Kidney tubule cell (primary cell): Measurements from ENCODE around the gene ACOT4.
A peak's percentile ranks its signal among the peaks of the same experiment; 100 is the strongest.
"Not testable (repeated sequence)": the region's sequence is repeated elsewhere in the genome, so short reads cannot be mapped to it uniquely, and the experiment has no call there.

ENCODE experiments used
- DNase-seq: peaks from one replicate; pipeline ENCODE4 v3.0.0-alpha.2; 2018; ENCODE audit warnings: low spot score

ACOT4 gene

DNA sequence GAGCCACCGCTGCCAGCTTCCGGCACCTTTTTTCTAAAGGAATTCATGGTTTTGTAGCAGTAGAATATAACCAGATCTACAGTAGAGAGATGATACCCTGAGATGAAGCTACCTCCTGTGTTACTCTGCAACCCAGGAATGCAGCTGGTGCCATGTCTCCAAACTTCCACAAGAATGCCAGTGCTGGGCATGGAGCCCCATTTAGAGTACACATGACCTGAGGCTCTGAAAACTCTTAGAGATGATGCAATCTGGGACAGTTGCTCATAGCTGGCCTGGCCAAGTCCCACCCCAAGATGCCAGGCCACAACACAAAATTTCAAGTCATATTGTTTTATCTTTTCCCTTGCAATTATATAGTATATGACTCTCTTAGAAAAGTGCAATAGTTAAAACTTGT lies 14.5 kb upstream of the ACOT4 start:
- not testable (repeated sequence) for DNase-seq

DNA sequence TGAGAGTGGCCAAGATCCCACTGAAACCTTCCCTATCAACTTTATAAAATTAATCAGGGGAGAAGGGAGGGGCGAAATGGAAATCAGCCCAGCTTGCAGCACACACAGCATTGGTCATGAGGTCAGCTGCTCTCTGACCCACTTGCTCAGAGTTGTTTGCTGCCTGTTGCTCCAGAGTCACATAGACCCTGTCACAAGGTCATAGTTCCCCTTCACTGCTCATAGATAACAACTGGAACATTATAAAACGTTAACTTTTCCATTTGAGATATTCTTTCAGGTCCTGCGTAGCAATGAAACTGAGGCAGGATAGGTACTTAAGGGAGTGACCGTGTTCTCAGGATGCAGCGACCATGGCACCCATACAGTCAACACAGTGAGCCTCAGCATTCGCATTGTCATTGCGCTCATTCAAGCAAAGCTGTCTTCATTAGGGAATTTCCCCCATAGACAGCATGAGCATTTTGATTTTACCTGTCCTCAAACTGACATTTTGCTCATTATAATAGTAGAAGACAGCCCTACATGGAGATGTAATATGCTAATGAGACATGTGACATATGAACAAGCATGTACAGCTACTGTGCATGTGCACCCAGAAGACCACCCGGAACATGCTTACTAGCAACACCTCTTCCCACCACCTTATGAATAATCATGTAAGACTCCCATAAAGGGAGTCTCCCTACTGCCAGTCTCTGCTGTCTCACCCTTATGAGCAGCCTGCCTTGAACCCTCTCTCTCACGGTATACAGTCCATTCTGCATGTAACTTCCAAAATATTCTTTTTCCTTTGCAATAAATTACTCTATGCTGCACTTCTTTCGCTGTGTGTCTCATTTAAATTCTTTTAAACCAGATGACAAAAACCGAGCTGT lies 9.3 kb upstream of the ACOT4 start:
- DNase-seq, result peak; percentile 30

DNA sequence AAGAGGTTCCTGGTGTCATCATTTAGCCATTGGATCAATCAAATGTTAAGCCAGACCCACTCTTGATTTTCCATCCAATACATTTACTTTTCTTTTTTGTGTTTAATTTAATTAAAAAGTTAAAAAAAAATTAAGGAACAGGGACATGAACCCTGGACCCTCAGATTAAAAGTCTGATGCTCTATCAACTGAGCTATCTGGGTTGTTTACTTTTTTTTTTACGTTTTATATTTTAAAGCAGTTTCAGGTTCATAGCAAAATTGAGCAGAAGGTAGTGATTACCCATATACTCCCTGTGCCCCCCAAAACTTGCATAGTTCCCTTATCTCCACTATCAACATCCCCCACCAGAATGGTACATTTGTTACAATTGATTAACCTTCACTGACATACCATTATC lies 3.0 kb upstream of the ACOT4 start:
- no peak for DNase-seq

DNA sequence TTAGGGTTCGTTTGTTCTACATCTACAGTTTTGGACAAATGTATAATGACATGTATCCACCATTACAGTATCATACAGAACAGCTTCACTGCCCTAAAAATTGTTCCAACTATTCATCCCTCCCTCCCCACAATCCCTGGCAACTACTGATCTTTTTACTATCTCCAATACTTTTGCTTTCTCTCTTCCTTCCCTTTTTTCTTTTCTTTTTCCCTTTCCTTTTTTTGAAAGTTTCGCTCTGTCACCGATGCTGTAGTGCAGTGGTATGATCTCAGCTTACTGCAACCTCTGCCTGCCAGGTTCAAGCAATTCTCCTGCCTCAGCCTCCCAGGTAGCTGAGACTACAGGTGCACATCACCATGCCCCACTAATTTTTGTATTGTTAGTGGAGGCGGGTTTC lies 2.6 kb upstream of the ACOT4 start:
- DNase-seq, result no peak

DNA sequence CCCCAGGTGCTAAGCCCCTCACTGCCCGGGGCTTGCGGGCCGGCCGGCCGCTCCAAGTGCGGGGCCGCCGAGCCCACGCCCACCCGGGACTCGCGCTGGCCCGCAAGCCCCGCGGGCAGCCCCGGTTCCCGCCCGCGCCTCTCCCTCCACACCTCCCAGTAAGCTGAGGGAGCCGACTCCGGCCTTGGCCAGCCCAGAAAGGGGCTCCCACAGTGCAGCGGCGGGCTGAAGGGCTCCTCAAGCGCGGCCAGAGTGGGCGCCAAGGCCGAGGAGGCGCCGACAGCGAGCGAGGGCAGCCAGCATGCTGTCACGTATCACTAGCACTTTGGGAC lies 1.0 kb upstream of the ACOT4 start:
- DNase-seq, result not testable (repeated sequence)

DNA sequence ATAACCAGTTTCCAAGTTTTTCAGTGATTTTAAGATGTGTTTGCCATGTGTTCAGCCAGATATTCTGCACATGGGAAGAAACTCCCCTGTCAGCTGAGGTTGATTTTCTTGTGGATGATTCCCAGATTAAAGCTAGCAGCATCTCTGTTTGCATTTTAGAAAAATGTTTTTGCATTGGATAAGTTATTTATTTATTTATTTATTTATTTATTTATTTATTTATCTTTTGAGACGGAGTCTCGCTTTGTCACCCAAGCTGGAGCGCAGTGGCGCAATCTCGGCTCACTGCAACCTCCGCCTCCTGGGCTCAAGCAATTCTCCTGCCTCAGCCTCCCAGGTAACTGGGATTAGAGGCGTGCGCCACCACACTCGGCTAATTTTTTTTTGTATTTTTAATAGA lies 2.8 kb downstream of the ACOT4 start:
- DNase-seq, result no peak

DNA sequence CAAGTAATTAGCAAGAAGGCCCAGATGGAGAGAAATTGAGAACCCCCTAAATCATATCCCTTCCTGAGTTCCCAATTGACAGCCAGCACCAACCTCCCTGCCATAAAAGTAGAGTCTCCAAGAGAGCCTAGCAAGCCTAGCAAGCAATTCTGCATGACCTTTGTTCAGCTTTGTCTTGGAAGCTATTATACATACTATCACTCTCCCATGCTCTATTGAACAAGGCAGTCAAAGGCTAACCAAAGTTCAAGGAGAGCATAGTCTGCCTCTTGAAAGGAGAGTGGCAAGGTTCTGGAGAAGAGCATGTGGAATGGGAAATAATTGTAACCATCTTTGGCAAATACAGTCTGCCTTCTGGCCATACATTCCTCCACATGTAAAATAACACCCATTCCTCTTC lies 7.8 kb downstream of the ACOT4 start:
- DNase-seq, result no peak

DNA sequence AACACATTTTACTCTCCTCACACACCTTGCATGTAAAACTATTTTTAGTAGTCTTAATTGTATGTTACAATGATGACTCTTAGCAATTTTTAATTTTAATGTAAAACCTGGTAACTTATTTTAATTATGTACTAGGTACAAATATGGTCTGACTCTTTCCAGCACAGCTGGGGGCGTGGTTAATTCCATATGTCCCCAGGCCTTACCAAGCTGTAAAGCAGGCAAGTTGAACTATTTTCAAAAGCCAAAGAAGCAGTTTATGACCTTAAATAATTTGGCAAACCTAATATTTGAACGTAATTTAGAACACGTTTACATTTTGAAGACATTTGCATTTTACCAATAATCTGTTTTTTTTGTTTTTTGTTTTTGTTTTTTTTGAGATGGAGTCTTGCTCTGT lies 11.3 kb downstream of the ACOT4 start:
- DNase-seq, result no peak

DNA sequence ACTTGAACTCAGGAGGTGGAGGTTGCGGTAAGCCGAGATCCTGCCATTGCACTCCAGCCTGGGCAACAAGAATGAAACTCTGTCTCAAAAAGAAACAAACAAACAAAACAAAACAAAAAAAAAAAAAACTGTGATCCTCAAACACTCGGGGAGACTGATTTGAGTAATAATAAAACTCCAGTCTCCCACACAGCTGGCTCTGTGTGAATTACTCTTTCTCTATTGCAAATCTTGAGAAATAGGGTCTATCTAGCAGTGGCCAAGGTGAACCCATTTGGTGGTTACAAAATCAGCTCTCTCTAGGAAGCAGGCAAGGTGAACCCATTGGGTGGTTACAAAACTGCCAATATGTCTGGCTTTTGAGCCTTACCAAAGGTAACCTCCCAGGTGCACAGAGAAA lies 14.6 kb downstream of the ACOT4 start:
- no peak for DNase-seq

DNA sequence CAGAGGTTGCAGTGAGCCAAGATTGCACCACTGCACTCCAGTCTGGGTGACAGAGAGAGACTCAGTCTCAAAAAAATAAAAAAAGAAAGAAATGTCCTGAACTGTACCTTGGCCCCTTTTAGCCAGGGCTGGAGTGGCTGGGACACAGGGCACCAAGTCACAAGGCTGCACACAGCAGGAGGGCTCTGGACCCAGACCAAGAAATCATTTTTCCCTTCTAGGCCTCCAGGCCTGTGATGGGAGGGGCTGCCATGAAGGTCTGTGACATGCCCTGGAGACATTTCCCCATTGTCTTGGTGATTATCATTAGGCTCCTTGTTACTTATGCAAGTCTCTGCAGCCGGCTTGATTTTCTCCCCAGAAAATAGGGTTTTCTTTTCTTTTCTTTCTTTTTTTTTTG lies 15.6 kb downstream of the ACOT4 start:
- DNase-seq, result no peak

DNA sequence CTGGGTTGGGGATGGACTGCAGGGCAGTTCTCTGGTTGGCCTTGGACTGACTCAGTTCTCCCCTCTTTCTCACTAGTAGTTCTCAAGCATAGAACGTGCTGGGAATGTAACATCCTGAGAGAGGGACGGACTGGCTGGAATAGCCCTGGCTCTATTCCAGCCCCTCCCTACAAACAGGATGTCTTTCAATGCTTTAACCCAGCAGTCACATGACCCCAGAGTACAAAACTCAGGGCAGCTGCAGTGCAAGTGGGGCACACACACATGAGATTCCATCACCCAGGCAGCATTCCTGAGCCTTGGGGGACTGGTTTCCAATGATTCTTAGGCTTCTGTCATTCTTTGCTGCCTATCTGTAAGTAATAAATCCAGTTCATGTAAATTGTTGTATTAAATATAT lies 19.0 kb downstream of the ACOT4 start:
- peak; percentile 75 for DNase-seq

DNA sequence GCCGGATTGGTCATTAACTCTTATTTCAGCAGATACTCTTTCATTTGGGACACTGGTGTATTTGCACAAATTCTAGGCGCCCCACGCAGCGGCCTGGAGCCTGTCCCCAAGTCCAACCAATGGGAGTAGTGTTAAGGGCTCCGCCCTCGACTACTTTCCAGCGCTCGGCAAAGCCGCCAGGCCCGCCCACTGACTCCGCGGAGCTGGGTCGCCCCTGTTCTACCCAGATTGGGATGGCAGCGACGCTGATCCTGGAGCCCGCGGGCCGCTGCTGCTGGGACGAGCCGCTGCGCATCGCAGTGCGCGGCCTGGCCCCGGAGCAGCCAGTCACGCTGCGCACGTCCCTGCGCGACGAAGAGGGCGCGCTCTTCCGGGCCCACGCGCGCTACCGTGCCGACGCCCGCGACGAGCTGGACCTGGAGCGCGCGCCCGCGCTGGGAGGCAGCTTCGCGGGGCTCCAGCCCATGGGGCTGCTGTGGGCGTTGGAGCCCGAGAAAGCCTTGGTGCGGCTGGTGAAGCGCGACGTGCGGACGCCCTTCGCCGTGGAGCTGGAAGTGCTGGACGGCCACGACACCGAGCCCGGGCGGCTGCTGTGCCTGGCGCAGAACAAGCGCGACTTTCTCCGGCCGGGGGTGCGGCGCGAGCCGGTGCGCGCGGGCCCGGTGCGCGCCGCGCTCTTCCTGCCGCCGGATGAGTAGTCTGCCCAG lies 20.8 kb downstream of the ACOT4 start, which contains the start of gene ACOT6:
ACOT6 (plus strand) TSS at position 179 of the 707 bp plus-strand sequence; CDS start at position 234, 55 bp downstream.
- DNase-seq, result peak; percentile 77

DNA sequence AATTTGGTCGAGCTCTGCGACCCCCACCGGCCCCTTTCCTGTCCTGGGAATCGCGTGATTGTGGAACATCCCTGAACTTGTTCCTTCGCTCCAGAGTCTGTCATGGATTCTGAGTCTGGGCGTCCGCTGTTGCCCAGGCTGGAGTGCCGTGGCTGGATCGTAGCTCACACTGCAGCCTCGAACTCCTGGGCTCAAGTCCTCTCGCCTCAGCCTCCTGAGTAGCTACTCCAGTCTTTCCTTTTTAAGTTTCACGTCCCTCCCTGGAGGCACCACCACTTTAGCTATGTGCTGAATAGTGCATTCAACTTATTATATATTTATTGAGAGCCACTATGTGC lies 21.3 kb downstream of the ACOT4 start:
- no peak for DNase-seq

DNA sequence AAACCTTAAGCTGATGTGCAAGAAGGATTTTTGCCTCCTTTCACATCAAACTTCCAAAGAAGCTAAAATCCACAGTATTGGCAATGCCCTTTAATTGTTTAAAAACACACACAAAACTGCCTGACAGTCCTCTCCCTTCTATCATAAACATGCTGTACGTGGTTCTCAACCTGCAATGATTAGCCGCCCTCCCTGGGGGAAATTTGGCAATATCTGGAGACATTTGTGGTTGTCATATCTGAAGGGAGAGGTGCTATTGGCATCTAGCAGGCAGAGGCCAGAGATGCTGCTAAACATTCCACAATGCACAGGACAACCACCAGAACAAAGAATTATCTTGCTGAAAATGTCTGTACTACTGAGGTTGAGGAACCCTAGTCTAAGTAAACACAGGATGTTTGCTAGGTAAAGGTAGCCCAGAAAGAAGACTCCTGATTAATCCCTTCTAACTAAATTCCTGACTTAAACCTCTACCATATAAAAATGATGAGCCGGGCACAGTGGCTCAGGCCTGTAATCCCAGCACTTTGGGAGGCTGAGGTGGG lies 21.8 kb downstream of the ACOT4 start:
- DNase-seq, result peak; percentile 2

DNA sequence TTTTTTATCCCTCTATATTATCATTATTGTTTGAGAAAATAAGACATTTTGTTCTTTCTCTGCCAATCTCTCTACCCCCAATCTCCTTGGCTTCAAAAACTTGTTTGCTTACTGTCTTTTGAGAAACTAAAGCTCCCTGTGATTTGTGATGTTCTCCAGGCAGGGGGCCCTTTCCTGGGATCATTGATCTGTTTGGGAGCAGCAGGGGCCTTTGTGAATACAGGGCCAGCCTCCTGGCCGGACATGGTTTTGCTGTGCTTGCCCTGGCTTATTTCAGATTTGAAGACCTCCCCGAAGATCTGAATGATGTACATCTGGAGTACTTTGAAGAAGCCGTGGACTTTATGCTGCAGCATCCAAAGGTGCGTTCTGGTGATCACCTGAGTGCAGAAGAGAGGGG lies 25.2 kb downstream of the ACOT4 start:
- DNase-seq, result no peak

DNA sequence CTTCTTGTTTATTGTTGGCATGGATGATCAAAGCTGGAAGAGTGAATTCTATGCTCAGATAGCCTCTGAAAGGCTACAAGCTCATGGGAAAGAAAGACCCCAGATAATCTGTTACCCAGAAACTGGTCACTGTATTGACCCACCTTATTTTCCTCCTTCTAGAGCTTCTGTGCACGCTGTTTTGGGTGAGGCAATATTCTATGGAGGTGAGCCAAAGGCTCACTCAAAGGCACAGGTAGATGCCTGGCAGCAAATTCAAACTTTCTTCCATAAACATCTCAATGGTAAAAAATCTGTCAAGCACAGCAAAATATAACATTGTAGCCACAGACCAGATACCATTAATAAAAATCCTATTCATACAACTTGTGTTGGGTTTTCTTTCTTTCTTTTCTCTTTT lies 27.9 kb downstream of the ACOT4 start:
- DNase-seq, result no peak

DNA sequence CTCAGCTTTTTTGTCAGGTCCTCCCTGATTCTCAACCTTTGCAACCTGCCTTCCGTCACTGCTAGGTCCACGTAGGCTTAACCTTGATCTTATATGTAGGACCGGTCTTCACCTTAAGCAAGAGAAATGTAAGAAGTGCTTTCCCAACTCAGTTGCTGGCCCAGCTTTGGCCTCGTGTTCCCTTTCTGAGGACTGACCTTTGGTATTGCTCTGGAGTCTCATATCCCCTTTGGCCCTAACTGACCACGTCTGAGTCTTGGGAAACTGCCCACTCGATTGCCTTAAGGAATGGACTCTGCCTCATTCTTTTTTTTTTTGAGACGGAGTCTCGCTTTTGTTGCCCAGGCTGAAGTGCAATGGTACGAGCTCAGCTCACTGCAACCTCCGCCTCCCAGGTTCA lies 28.6 kb downstream of the ACOT4 start:
- DNase-seq, result no peak

DNA sequence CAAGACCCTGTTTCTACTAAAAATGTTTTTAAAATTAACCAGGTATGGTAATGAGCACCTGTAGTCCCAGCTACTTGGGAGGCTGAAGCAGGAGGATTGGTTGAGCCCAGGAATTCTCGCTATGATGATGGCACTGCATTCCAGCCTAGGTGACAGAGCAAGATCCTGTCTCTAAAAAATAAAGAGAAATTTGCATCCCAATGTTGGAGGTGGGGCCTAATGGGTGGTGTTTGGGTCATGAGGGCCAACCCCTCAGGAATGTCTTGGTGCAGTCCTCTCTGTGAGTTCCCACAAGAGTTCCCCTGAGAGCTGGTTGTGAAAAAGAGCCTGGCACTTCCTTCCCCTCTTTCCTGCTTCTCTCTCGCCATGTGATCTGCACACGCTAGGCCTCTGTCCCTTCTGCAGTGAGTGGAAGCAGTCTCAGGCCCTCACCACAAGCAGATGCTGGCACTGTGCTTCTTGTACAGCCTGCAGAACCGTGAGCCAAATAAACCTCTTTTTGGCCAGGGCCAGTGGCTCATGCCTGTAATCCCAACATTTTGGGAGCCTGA lies 31.9 kb downstream of the ACOT4 start:
- DNase-seq, result no peak

DNA sequence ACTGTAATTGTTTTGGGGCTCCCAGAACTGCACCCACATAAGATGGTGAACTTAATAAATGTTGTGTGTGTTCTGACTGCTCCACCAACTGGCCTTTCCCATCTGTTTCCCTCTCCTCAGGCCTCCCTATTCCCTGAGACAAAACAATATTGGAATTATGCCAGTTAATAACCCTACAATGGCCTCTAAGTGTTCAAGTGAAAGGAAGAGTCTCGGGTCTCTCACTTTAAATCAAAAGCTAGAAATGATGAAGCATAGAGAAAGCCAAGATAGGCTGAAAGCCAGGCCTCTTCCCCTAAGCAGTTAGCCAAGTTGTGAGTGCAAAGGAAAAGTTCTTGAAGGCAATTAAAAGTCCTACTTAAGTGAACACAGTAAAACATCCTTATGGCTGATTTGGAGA lies 34.0 kb downstream of the ACOT4 start:
- no peak for DNase-seq

DNA sequence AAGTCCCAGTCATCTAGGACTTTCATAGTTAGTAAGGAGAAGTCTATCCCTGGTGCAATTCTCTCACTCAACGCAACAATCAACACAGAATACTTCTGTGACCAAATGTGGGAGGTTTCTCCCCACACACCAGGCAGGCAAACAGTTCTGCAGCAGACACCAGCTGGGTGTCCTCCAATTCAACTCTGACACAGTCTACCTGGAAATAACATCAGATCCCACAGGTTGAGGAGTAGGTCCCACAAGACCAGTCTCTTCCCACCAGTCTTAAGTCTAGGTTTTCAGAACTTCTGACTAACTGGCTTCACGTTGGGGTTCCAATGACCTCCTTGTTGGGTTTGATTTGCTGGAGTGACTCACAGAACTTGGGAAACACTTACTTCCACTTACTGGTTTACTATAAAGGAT lies 35.5 kb downstream of the ACOT4 start:
- DNase-seq, result no peak

DNA sequence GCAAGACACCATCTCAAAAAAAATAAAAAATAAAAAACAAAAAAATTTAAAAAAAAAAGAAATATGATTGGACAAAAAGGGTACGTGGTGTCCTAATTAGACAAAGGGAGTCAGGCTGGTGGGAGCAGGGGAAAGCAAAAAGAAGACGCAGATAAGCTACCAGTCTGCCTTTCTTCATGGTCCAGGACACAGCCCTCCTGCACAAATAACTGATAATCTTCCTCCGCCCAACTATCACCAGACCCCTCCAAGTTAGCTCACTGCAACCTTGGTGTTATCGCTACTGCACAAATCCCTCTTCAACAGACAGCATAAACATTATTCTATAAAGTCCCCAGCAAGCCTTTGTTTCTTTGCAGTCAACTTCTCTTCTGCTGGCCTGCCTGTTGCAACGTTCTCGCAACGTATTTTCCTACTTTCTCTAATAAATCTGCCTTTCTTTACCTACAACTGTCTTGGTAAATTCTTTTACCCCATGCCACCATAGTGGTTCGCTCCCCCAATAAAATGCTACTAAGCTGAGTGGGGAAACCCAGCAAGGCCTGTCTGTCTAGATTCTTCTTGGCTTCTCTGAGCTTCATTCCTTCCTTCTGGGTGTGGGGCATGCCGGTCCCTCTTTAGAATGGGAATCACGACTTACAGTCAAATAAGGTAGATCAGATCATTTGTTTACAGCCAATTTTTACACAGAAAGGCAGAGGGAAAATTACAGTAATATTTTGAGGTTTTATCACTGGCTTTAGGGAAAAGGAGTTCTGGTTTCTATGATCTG lies 38.5 kb downstream of the ACOT4 start:
- DNase-seq, result no peak
